Parathyroid adenoma (tissue), 2 donors: ENCODE results near the gene CSNK2A1.

Experiments used
- H2AFZ ChIP-seq: fragments of 300-600 bp; sonication (generic); one replicate; pipeline ENCODE4 v1.7.0; 2017; ENCODE audit warnings: antibody characterized with exemption, mild to moderate bottlenecking
- H3K27ac ChIP-seq: fragments of 300-600 bp; sonication (generic); one replicate; pipeline ENCODE4 v1.7.0; 2017
- H3K27me3 ChIP-seq: fragments of 300-600 bp; sonication (generic); one replicate; pipeline ENCODE4 v1.7.0; 2017; ENCODE audit warnings: low read length; ENCODE audit not compliant: control insufficient read depth, insufficient read depth
- H3K36me3 ChIP-seq: fragments of 300-600 bp; sonication (generic); one replicate; pipeline ENCODE4 v1.7.0; 2017; ENCODE audit warnings: low read length; ENCODE audit not compliant: control insufficient read depth, insufficient read depth
- H3K4me1 ChIP-seq: fragments of 300-600 bp; sonication (generic); one replicate; pipeline ENCODE4 v1.7.0; 2017; ENCODE audit warnings: control low read depth
- H3K4me2 ChIP-seq: fragments of 300-600 bp; sonication (generic); one replicate; pipeline ENCODE4 v1.7.0; 2017; ENCODE audit warnings: low read length
- H3K4me3 ChIP-seq: fragments of 300-600 bp; sonication (generic); one replicate; pipeline ENCODE4 v1.7.0; 2017; ENCODE audit warnings: low read depth, low read length
- H3K79me2 ChIP-seq: fragments of 300-600 bp; sonication (generic); one replicate; pipeline ENCODE4 v1.7.0; 2017; ENCODE audit warnings: control low read depth
- H3K9ac ChIP-seq: fragments of 300-600 bp; sonication (generic); one replicate; pipeline ENCODE4 v1.7.0; 2017; ENCODE audit warnings: mild to moderate bottlenecking
- H3K9me3 ChIP-seq: fragments of 300-600 bp; sonication (generic); one replicate; pipeline ENCODE4 v1.7.0; 2017; ENCODE audit warnings: low read length; ENCODE audit not compliant: control insufficient read depth
- TF ChIP-seq, protein P1 (sequence below): fragments of 300-600 bp; sonication (generic); IDR thresholded peaks from one replicate; pipeline ENCODE4 v1.7.0; 2017; ENCODE audit warnings: antibody characterized with exemption, mild to moderate bottlenecking
- donor health status: primary hyperparathyroidism.

Gene CSNK2A1

DNA sequence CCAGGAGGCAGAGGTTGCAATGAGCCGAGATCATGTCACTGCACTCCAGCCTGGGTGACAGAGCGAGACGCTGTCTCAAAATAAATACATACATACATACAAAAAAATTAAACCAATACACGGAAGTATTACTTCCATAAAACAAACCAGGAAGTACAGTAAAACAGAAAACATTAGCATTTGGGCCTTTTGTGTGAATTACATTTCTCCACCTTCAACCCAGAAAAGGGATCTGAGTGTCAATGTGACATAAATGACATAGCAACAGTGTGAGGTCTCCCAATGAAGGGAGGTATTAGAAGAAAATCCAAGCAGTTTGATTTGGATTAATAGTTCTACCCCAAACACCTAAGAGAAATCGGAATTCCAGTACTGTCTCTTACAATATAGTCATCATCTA lies 10.1 kb downstream of the CSNK2A1 start:
- peaks cover 15% of the 10 kb centered on the region for H3K4me1 ChIP-seq
- no peak overlapping the region for H3K4me2 ChIP-seq
- no peak overlapping the region for H2AFZ ChIP-seq
- no peak overlapping the region for H3K27ac ChIP-seq
- H3K9me3 ChIP-seq: no peaks in the 10 kb centered on the region
- no peaks in the 10 kb centered on the region for H3K36me3 ChIP-seq
- no peaks in the 10 kb centered on the region for H3K27me3 ChIP-seq
- no peak overlapping the region for H3K9ac ChIP-seq
- H3K4me3 ChIP-seq: no peak overlapping the region
- TF ChIP-seq, protein P1, sequence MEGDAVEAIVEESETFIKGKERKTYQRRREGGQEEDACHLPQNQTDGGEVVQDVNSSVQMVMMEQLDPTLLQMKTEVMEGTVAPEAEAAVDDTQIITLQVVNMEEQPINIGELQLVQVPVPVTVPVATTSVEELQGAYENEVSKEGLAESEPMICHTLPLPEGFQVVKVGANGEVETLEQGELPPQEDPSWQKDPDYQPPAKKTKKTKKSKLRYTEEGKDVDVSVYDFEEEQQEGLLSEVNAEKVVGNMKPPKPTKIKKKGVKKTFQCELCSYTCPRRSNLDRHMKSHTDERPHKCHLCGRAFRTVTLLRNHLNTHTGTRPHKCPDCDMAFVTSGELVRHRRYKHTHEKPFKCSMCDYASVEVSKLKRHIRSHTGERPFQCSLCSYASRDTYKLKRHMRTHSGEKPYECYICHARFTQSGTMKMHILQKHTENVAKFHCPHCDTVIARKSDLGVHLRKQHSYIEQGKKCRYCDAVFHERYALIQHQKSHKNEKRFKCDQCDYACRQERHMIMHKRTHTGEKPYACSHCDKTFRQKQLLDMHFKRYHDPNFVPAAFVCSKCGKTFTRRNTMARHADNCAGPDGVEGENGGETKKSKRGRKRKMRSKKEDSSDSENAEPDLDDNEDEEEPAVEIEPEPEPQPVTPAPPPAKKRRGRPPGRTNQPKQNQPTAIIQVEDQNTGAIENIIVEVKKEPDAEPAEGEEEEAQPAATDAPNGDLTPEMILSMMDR: no peak
- peaks cover 55% of the 10 kb centered on the region for H3K79me2 ChIP-seq

DNA sequence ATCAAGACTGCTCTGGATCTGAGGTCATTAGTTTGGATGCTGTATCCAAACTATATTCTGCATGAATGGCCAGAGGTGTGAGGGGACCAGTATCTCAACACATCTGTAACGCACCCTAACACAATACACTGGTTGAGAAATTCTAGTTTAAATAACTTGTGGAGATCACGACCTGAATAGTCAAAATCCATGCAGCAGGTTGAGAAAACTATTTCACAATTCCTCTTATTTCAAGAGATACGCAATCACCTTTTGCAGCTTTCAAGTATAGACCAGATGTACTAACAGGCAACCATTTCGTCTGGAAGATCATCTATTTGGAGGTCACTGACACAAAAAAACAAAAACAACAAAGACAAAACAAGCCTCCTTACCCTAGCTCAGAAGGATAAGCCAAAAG lies 11.1 kb downstream of the CSNK2A1 start:
- H3K79me2 ChIP-seq: peaks cover 59% of the 10 kb centered on the region
- H3K36me3 ChIP-seq: no peaks in the 10 kb centered on the region
- no peaks in the 10 kb centered on the region for H3K27me3 ChIP-seq
- H3K4me2 ChIP-seq: no peak overlapping the region
- no peak overlapping the region for H3K4me3 ChIP-seq
- H2AFZ ChIP-seq: no peak overlapping the region
- H3K9ac ChIP-seq: no peak overlapping the region
- TF ChIP-seq, protein P1: no peak
- no peaks in the 10 kb centered on the region for H3K9me3 ChIP-seq
- no peak overlapping the region for H3K27ac ChIP-seq
- peaks cover 15% of the 10 kb centered on the region for H3K4me1 ChIP-seq

DNA sequence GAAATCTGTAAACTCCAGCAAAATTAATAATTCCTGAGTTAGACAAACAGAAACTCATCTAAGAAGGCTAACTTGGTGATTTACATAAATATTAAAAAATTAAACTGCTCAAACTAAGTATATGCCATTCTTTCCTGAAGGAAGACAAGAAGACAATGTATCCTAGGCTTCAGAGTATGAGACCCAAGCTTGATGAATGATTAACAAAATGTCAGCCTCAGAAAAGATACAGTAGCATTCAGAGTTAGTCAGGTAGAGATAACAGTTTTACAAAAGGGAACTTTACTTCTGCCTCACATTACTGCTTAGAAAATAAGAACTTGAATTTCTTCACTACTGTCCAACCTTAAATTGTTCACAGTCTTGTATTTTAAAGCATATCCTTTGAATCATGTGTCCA lies 12.0 kb downstream of the CSNK2A1 start:
- Histone ChIP-seq H3K36me3 (no peaks in the 10 kb centered on the region), H3K4me2 (no peak overlapping the region), H3K9ac (no peak overlapping the region), H3K79me2 (peaks cover 64% of the 10 kb centered on the region), H3K9me3 (no peaks in the 10 kb centered on the region), H2AFZ (no peak overlapping the region), H3K27ac (no peak overlapping the region), H3K4me3 (no peak overlapping the region), H3K27me3 (no peaks in the 10 kb centered on the region), H3K4me1 (peaks cover 12% of the 10 kb centered on the region)
- TF ChIP-seq, protein P1: no peak

DNA sequence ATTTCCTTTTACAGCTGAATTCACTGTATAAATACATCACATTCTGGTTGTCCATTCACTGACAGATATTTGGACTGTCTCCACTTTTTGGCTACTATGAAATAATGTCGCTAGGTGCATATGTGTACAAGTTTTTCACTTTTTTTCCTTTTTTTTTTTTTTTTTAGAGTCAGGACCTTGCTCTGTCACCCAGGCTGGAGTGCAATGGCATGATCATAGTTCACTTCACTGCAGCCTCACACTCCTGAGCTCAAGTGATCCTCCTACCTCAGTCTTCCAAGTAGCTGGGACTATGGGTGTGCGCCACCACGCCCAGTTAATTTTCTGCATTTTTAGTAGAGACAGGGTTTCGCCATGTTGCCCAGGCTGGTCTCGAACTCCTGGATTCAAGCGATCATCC lies 13.3 kb downstream of the CSNK2A1 start:
- H3K4me3 ChIP-seq: no peak overlapping the region
- no peak overlapping the region for H3K27ac ChIP-seq
- no peak overlapping the region for H3K4me2 ChIP-seq
- H2AFZ ChIP-seq: no peak overlapping the region
- H3K36me3 ChIP-seq: no peaks in the 10 kb centered on the region
- TF ChIP-seq, protein P1: no peak
- no peaks in the 10 kb centered on the region for H3K9me3 ChIP-seq
- H3K9ac ChIP-seq: no peak overlapping the region
- peaks cover 3% of the 10 kb centered on the region for H3K4me1 ChIP-seq
- peaks cover 62% of the 10 kb centered on the region for H3K79me2 ChIP-seq
- no peaks in the 10 kb centered on the region for H3K27me3 ChIP-seq

DNA sequence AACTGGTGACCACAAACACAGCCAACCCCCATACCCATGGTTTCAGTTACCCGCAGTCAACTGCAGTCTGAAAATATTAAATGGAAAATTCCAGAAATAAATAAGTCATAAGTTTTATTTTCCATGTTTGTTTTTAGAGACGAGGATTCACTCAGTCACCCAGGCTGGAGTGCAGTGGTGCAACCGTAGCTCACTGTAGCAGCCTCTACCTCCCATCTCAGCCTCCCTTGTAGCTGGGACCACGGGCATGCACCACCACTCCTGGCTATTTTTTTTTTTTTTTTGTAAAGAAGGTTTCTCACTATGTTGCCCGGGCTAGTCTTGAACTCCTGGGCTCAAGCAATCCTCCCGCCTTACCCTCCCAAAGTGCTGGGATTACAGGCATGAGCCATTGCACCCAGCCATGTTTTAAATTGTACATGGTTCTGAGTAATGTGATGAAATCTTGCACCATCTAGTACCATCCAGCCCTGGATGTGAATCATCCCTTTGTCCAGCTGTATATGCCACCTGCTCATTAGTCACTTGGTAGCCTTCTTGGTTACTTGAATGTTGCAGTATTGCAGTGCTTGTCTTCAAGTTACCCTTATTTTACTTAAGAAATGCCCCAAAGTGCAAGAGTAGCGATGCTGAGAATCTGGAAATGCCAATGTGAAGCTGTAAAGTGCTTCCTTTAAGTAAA lies 14.5 kb downstream of the CSNK2A1 start:
- peaks cover 59% of the 10 kb centered on the region for H3K79me2 ChIP-seq
- H3K9ac ChIP-seq: no peak overlapping the region
- peaks cover 3% of the 10 kb centered on the region for H3K4me1 ChIP-seq
- no peak overlapping the region for H3K4me2 ChIP-seq
- TF ChIP-seq, protein P1: no peak
- H2AFZ ChIP-seq: no peak overlapping the region
- H3K27ac ChIP-seq: no peak overlapping the region
- no peaks in the 10 kb centered on the region for H3K36me3 ChIP-seq
- no peaks in the 10 kb centered on the region for H3K27me3 ChIP-seq
- no peak overlapping the region for H3K4me3 ChIP-seq
- no peaks in the 10 kb centered on the region for H3K9me3 ChIP-seq
